Measurements from ENCODE around the gene MPHOSPH8.

Gene MPHOSPH8

GRCh38 chr13:19664481-19665230, 31.2 kb downstream of the MPHOSPH8 start:
- DNase-seq (ENCODE audit: extremely low read depth, insufficient read length): no peak
- TF ChIP-seq CTCF (IDR thresholded peaks at IDR 0.05; ENCODE audit: insufficient read depth, low read length, poor library complexity, severe bottlenecking): no peak
- Histone ChIP-seq H3K4me3 (replicated peaks; ENCODE audit: low read depth, low read length) (no peak overlapping the region), H3K27me3 (replicated peaks; ENCODE audit: control insufficient read depth, insufficient read depth, low read length) (no peaks in the 10 kb centered on the region), H3K36me3 (ENCODE audit: control insufficient read depth, insufficient read depth, low read length) (peaks cover 33% of the 10 kb centered on the region)

GRCh38 chr13:19665427-19665859, 32.0 kb downstream of the MPHOSPH8 start:
- H3K36me3 ChIP-seq (ENCODE audit: control insufficient read depth, insufficient read depth, low read length): peaks cover 37% of the 10 kb centered on the region
- H3K4me3 ChIP-seq (replicated peaks; ENCODE audit: low read depth, low read length): no peak overlapping the region
- no peak for TF ChIP-seq CTCF (IDR thresholded peaks at IDR 0.05; ENCODE audit: insufficient read depth, low read length, poor library complexity, severe bottlenecking)
- H3K27me3 ChIP-seq (replicated peaks; ENCODE audit: control insufficient read depth, insufficient read depth, low read length): no peaks in the 10 kb centered on the region
- no peak for DNase-seq (ENCODE audit: extremely low read depth, insufficient read length)

GRCh38 chr13:19668778-19669177, 35.3 kb downstream of the MPHOSPH8 start:
- no peak for TF ChIP-seq CTCF (IDR thresholded peaks at IDR 0.05; ENCODE audit: insufficient read depth, low read length, poor library complexity, severe bottlenecking)
- H3K4me3 ChIP-seq (replicated peaks; ENCODE audit: low read depth, low read length): no peak overlapping the region
- DNase-seq (ENCODE audit: extremely low read depth, insufficient read length): no peak
- H3K27me3 ChIP-seq (replicated peaks; ENCODE audit: control insufficient read depth, insufficient read depth, low read length): no peaks in the 10 kb centered on the region
- peaks cover 32% of the 10 kb centered on the region for H3K36me3 ChIP-seq (ENCODE audit: control insufficient read depth, insufficient read depth, low read length)

GRCh38 chr13:19670147-19670546, 36.7 kb downstream of the MPHOSPH8 start:
- Histone ChIP-seq H3K4me3 (replicated peaks; ENCODE audit: low read depth, low read length) (no peak overlapping the region), H3K36me3 (ENCODE audit: control insufficient read depth, insufficient read depth, low read length) (peaks cover 30% of the 10 kb centered on the region), H3K27me3 (replicated peaks; ENCODE audit: control insufficient read depth, insufficient read depth, low read length) (no peaks in the 10 kb centered on the region)
- TF ChIP-seq CTCF (IDR thresholded peaks at IDR 0.05; ENCODE audit: insufficient read depth, low read length, poor library complexity, severe bottlenecking): no peak
- DNase-seq (ENCODE audit: extremely low read depth, insufficient read length): no peak

GRCh38 chr13:19672990-19673389, 39.5 kb downstream of the MPHOSPH8 start:
- no peak for TF ChIP-seq CTCF (IDR thresholded peaks at IDR 0.05; ENCODE audit: insufficient read depth, low read length, poor library complexity, severe bottlenecking)
- peaks cover 23% of the 10 kb centered on the region for H3K36me3 ChIP-seq (ENCODE audit: control insufficient read depth, insufficient read depth, low read length)
- H3K4me3 ChIP-seq (replicated peaks; ENCODE audit: low read depth, low read length): no peak overlapping the region
- DNase-seq (ENCODE audit: extremely low read depth, insufficient read length): no peak
- no peaks in the 10 kb centered on the region for H3K27me3 ChIP-seq (replicated peaks; ENCODE audit: control insufficient read depth, insufficient read depth, low read length)

Data from GM06990 (cell line).